ENCODE measurements around the gene UBAC2.
A peak's percentile ranks its signal among the peaks of the same experiment; 100 is the strongest.

Gene UBAC2

GRCh38 chr13:99200432-99201167, at the start of gene UBAC2:
Gene UBAC2, plus strand, starts transcription at chr13:99200854. Its CDS starts 55 bp downstream, at chr13:99200909.
- DNase-seq, result peak; percentile 97

GRCh38 chr13:99151516-99151915, 49.1 kb upstream of the UBAC2 start:
- DNase-seq, result no peak

GRCh38 chr13:99153219-99153618, 47.4 kb upstream of the UBAC2 start:
- DNase-seq, result no peak

GRCh38 chr13:99154064-99154463, 46.6 kb upstream of the UBAC2 start:
- DNase-seq, result no peak

GRCh38 chr13:99155821-99156220, 44.8 kb upstream of the UBAC2 start:
- DNase-seq, result no peak

GRCh38 chr13:99157046-99157445, 43.6 kb upstream of the UBAC2 start:
- DNase-seq, result no peak

- no peak for DNase-seq
Measured at GRCh38 chr13:99158846-99159245, 41.8 kb upstream of the UBAC2 start.

- DNase-seq, result no peak
Measured at GRCh38 chr13:99159331-99160061, 41.2 kb upstream of the UBAC2 start.

GRCh38 chr13:99160415-99160814, 40.2 kb upstream of the UBAC2 start:
- no peak for DNase-seq

- DNase-seq, result no peak
Measured at GRCh38 chr13:99161512-99161911, 39.1 kb upstream of the UBAC2 start.

- DNase-seq, result no peak
Measured at GRCh38 chr13:99162567-99163361, 37.9 kb upstream of the UBAC2 start.

GRCh38 chr13:99164226-99164625, 36.4 kb upstream of the UBAC2 start:
- no peak for DNase-seq

- DNase-seq, result no peak
Measured at GRCh38 chr13:99165753-99166587, 34.7 kb upstream of the UBAC2 start.

- no peak for DNase-seq
Measured at GRCh38 chr13:99172951-99173350, 27.7 kb upstream of the UBAC2 start.

- DNase-seq, result no peak
Measured at GRCh38 chr13:99173606-99174005, 27.0 kb upstream of the UBAC2 start.

GRCh38 chr13:99174533-99175100, 26.0 kb upstream of the UBAC2 start:
- no peak for DNase-seq

- DNase-seq, result peak; percentile 71
Measured at GRCh38 chr13:99176309-99177276, 24.1 kb upstream of the UBAC2 start.

- no peak for DNase-seq
Measured at GRCh38 chr13:99178636-99179035, 22.0 kb upstream of the UBAC2 start.

- no peak for DNase-seq
Measured at GRCh38 chr13:99179460-99179859, 21.2 kb upstream of the UBAC2 start.

GRCh38 chr13:99182439-99182838, 18.2 kb upstream of the UBAC2 start:
- no peak for DNase-seq

- DNase-seq, result no peak
Measured at GRCh38 chr13:99185606-99186005, 15.0 kb upstream of the UBAC2 start.

Data from stimulated activated CD4-positive, alpha-beta T cell treated with anti-CD3 and anti-CD28 coated beads, Interleukin-4, amount 100 ng/mL, for 1 hour (primary cell).